HFFc6 (cell line): ENCODE results near the gene CELA2A. TPM values are rescaled to one million over a fixed set of nuclear protein-coding genes. Genes with fewer than 3 reads are reported as not detected.
"Not testable (repeated sequence)": the region's sequence is repeated elsewhere in the genome, so short reads cannot be mapped to it uniquely, and the experiment has no call there.

Source experiments
- DNase-seq: peaks from one replicate; pipeline ENCODE4 v3.0.0-alpha.2; 2018
- H3K27ac Mint-ChIP-seq: 2 replicates; pipeline ENCODE4 v1.8.0; 2020; ENCODE audit warnings: mild to moderate bottlenecking, mixed read lengths
- H3K27me3 Mint-ChIP-seq: 2 replicates; pipeline ENCODE4 v1.8.0; 2021; ENCODE audit warnings: mild to moderate bottlenecking, moderate library complexity, mixed read lengths; ENCODE audit not compliant: insufficient read depth
- H3K36me3 Mint-ChIP-seq: 2 replicates; pipeline ENCODE4 v1.8.0; 2021; ENCODE audit warnings: low read depth, mixed read lengths
- H3K4me1 Mint-ChIP-seq: 2 replicates; pipeline ENCODE4 v1.8.0; 2020; ENCODE audit warnings: low read depth, mixed read lengths
- H3K4me3 Mint-ChIP-seq: 2 replicates; pipeline ENCODE4 v1.8.0; 2020; ENCODE audit warnings: mild to moderate bottlenecking, moderate library complexity, mixed read lengths
- H3K9me3 Mint-ChIP-seq: 2 replicates; pipeline ENCODE4 v1.8.0; 2020; ENCODE audit warnings: mild to moderate bottlenecking, mixed read lengths
- CTCF ChIP-seq: fragments of 200-600 bp; sonication (generic); IDR thresholded peaks from 2 replicates; pipeline ENCODE4 v1.5.0; 2021; ENCODE audit warnings: antibody characterized with exemption, mild to moderate bottlenecking
- total RNA-seq, 6 experiments: library from RNA; stranded (reverse); fragmentation: NEBNext Ultra II Directional; extraction: Animal tissue kit (Norgen Biotek cat#: 25700); gene quantifications; 2 replicates in 1 of 6; 3 replicates in 5 of 6; pipeline ENCODE4 v1.2.3, GENCODE V29; 2021

The CELA2A gene
- total RNA-seq, 6 experiments from 2014 or later = not detected

DNA sequence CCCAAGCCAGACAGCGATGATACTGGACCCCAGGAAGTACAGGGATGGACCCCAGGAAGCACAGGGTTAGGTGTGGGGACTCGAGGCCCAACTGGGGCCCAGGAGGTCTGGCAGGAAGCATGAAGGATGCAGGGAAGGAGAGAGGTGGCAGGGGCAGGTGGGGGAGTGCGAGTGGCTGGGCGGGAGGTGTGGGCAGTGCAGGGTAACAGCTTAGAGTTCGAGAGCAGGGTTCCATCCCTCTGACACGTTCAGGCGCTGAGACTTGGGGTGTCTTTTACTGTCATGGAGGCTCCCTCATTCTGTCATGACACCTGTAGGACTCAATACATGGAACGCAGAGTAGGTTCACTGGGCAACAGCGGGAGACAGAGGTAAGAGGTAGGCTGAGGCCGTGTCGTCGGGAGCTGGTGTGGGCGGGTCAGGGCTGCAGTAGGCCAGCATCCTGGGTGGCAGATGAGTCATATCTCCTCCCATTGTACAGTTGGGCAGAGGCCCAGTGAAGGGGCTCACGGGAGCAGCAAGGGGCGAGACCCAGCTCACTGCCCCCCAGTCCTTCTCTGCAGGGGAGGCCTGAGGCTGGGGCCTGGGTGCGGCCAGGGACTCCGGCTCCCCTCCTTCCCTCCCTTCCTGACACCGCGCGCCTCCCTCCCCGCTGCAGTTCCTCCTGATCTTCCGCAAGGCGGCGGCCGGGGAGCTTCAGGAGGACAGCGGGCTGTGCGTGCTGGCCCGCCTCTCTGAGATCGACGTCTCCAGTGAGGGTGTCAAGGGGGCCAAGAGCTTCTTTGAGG is 29.8 kb upstream of the CELA2A start:
- Mint-ChIP-seq H3K4me3 (no peak overlapping the region), H3K27ac (peak overlapping the region; percentile 46)

DNA sequence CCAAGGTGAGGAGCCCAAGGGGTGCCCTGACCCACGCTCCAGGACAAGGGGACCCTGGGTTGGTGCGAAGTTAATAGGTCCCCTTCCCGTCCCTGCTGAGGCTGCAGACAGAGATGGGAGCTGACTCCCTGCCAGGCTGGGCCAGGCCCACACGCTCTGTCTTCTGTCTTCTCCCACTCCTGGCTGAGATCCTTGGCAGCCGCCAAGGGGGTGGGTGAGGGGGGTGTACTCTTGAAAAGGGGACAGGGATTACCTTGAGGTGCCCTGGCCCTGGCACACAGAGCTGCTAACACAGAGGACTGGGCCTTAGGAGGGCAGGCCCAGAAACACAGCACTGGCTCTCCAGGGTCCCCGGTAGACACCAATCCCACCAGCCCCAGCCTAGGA is 29.3 kb upstream of the CELA2A start:
- Mint-ChIP-seq H3K36me3 (peaks cover 9% of the 10 kb centered on the region; the same call in 1 of the 2 replicates), H3K27me3 (no peaks in the 10 kb centered on the region; the same call in 1 of the 2 replicates), H3K9me3 (no peaks in the 10 kb centered on the region), H3K4me3 (no peak overlapping the region), H3K4me1 (peaks cover 21% of the 10 kb centered on the region), H3K27ac (no peak overlapping the region)
- no peak for DNase-seq
- no peak for TF ChIP-seq CTCF

More for the DNA sequence above, 29.8 kb upstream of the CELA2A start:
- Mint-ChIP-seq H3K27me3 (no peaks in the 10 kb centered on the region; the same call in 1 of the 2 replicates), H3K4me1 (peaks cover 21% of the 10 kb centered on the region), H3K36me3 (peaks cover 9% of the 10 kb centered on the region; the same call in 1 of the 2 replicates), H3K9me3 (no peaks in the 10 kb centered on the region)
- DNase-seq = no peak
- TF ChIP-seq CTCF = no peak

DNA sequence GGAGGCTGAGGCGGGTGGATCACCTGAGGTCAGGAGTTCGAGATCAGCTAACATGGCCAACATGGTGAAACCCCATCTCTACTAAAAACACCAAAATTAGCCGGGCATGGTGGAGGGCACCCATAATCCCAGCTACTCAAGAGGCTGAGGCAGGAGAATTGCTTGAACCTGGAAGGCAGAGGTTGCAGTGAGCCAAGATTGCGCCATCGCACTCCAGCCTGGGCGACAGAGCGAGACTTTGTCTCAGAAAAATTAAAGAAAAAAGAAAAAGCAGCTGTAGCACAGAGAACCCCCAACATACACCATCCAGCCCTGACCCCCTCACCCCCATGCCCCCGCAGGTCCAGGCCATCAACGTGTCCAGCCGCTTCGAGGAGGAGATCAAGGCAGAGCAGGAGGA is 28.3 kb upstream of the CELA2A start:
- H3K4me3 Mint-ChIP-seq, DNase-seq, H3K36me3 Mint-ChIP-seq, H3K27me3 Mint-ChIP-seq, H3K9me3 Mint-ChIP-seq, H3K27ac Mint-ChIP-seq: not testable (repeated sequence)
- H3K4me1 Mint-ChIP-seq = peaks cover 29% of the 10 kb centered on the region

- Mint-ChIP-seq H3K4me1 (peaks cover 33% of the 10 kb centered on the region), H3K27me3 (no peaks in the 10 kb centered on the region; the same call in 1 of the 2 replicates), H3K9me3 (no peaks in the 10 kb centered on the region), H3K36me3 (peaks cover 9% of the 10 kb centered on the region; the same call in 1 of the 2 replicates), H3K27ac (no peak overlapping the region), H3K4me3 (no peak overlapping the region)
- TF ChIP-seq CTCF = no peak
- DNase-seq = no peak
Measured at GRCh38 chr1:15428815-15429435, 27.6 kb upstream of the CELA2A start.

- H3K4me1 Mint-ChIP-seq = peaks cover 33% of the 10 kb centered on the region
- H3K4me3 Mint-ChIP-seq = no peak overlapping the region
- DNase-seq = peak; percentile 56
- peaks cover 9% of the 10 kb centered on the region; the same call in 1 of the 2 replicates for H3K36me3 Mint-ChIP-seq
- TF ChIP-seq CTCF = no peak
- no peaks in the 10 kb centered on the region; the same call in 1 of the 2 replicates for H3K27me3 Mint-ChIP-seq
- no peaks in the 10 kb centered on the region for H3K9me3 Mint-ChIP-seq
- peak overlapping the region; percentile 77 for H3K27ac Mint-ChIP-seq
Measured at GRCh38 chr1:15429701-15430149, 26.8 kb upstream of the CELA2A start.
